NCI-H1048 (cell line): ENCODE results near the gene CDK6.

Experiments
- DNase-seq: peaks from one replicate; lab custom pipeline; 2025; lab: John Stamatoyannopoulos, UW

CDK6 gene

GRCh38 chr7:92826258-92826938, 10.0 kb downstream of the CDK6 start:
- no peak for DNase-seq

GRCh38 chr7:92824901-92825480, 11.4 kb downstream of the CDK6 start:
- no peak for DNase-seq

GRCh38 chr7:92824450-92824849, 11.9 kb downstream of the CDK6 start:
- DNase-seq = no peak

- DNase-seq = no peak
These were observed 13.3 kb downstream of the CDK6 start for GRCh38 chr7:92823042-92823441.

GRCh38 chr7:92820191-92820590, 16.2 kb downstream of the CDK6 start:
- DNase-seq = no peak

- no peak for DNase-seq
These were observed 19.0 kb downstream of the CDK6 start for GRCh38 chr7:92817398-92817797.

GRCh38 chr7:92815412-92815811, 21.0 kb downstream of the CDK6 start:
- no peak for DNase-seq

GRCh38 chr7:92813390-92814024, 22.9 kb downstream of the CDK6 start:
- no peak for DNase-seq

GRCh38 chr7:92811158-92811557, 25.2 kb downstream of the CDK6 start:
- DNase-seq = no peak

- DNase-seq = peak; percentile 5
These were observed 26.4 kb downstream of the CDK6 start for GRCh38 chr7:92809760-92810573.

- no peak for DNase-seq
These were observed 27.0 kb downstream of the CDK6 start for GRCh38 chr7:92809397-92809759.

GRCh38 chr7:92808635-92809034, 27.7 kb downstream of the CDK6 start:
- no peak for DNase-seq

GRCh38 chr7:92808006-92808405, 28.4 kb downstream of the CDK6 start:
- DNase-seq = no peak

GRCh38 chr7:92806496-92806895, 29.9 kb downstream of the CDK6 start:
- DNase-seq = no peak

- DNase-seq = no peak
These were observed 34.0 kb downstream of the CDK6 start for GRCh38 chr7:92802406-92802805.

GRCh38 chr7:92799446-92800211, 36.7 kb downstream of the CDK6 start:
- DNase-seq = no peak

- DNase-seq = no peak
These were observed 37.7 kb downstream of the CDK6 start for GRCh38 chr7:92798517-92799249.

- DNase-seq = no peak
These were observed 38.7 kb downstream of the CDK6 start for GRCh38 chr7:92797693-92798092.

- no peak for DNase-seq
These were observed 39.1 kb downstream of the CDK6 start for GRCh38 chr7:92797284-92797683.

- no peak for DNase-seq
These were observed 41.5 kb downstream of the CDK6 start for GRCh38 chr7:92794831-92795230.

GRCh38 chr7:92794391-92794790, 42.0 kb downstream of the CDK6 start:
- DNase-seq = no peak
